22Rv1 (cell line): ENCODE measurements around the gene ACOXL.

Source experiments
- CTCF ChIP-seq: fragments of 450-650 bp; IDR thresholded peaks from 2 replicates; pipeline ENCODE4 v1.5.1; 2017; ENCODE audit warnings: mild to moderate bottlenecking
- ZFX ChIP-seq: fragments of 450-650 bp; IDR thresholded peaks from 2 replicates; pipeline ENCODE4 v1.6.1; 2017; ENCODE audit warnings: antibody characterized with exemption, borderline replicate concordance

- TF ChIP-seq CTCF (no peak), ZFX (no peak)
Observed at GRCh38 chr2:111140815-111141214, 408.4 kb downstream of the ACOXL start.
